Measurements from ENCODE around the gene MARVELD2. TPM values are rescaled to one million over a fixed set of nuclear protein-coding genes. Genes with fewer than 3 reads are reported as not detected.
A peak's percentile ranks its signal among the peaks of the same experiment; 100 is the strongest.

MARVELD2 gene
- total and polyA plus RNA-seq, 2 of the 13 experiments (the other 11 are each of a cell fraction or from before 2014, with no cell fraction given) = 11.1 to 15.4 TPM

GRCh38 chr5:69415584-69415958 is 655 bp downstream of the MARVELD2 start (continued):
- TF ChIP-seq HIC2 (CRISPR knock-in tag; IDR thresholded peaks at IDR 0.05; ENCODE audit: low read depth) = no peak
- no peak for TF ChIP-seq ZNF839 (CRISPR knock-in tag; IDR thresholded peaks at IDR 0.05; ENCODE audit: borderline replicate concordance)
- TF ChIP-seq MED8 (CRISPR knock-in tag; IDR thresholded peaks at IDR 0.05; ENCODE audit: insufficient replicate concordance) = no peak
- TF ChIP-seq XRCC5 (optimal IDR thresholded peaks at IDR 0.05; ENCODE audit: low read length) = no peak
- peak; percentile 76 for TF ChIP-seq YY1 (IDR thresholded peaks at IDR 0.05; ENCODE audit: insufficient read depth, insufficient replicate concordance, low read depth, low read length)
- no peak for TF ChIP-seq SSRP1 (CRISPR knock-in tag; IDR thresholded peaks at IDR 0.05)
- 0 out of 2 replicates have a peak, but pooled peaks have one; percentile 83 for TF ChIP-seq ZFP37 (CRISPR knock-in tag; IDR thresholded peaks at IDR 0.05; ENCODE audit: borderline replicate concordance)
- no peak for TF ChIP-seq TRAFD1 (CRISPR knock-in tag; IDR thresholded peaks at IDR 0.05; ENCODE audit: borderline replicate concordance)
- TF ChIP-seq POLR2A (IDR thresholded peaks at IDR 0.05; ENCODE audit: insufficient read depth in 1 of 2, low read depth in 2 of 2, low read length in 2 of 2) = no peak
- TF ChIP-seq SMAD1 (CRISPR knock-in tag; IDR thresholded peaks at IDR 0.05; ENCODE audit: borderline replicate concordance, low read depth) = 0 out of 2 replicates have a peak, but pooled peaks have one; percentile 34
- no peak for TF ChIP-seq CREBL2 (CRISPR knock-in tag; IDR thresholded peaks at IDR 0.05; ENCODE audit: borderline replicate concordance)
- peak; percentile 44; the same call in 1 of the 2 replicates for TF ChIP-seq KAT7 (CRISPR knock-in tag; IDR thresholded peaks at IDR 0.05; ENCODE audit: borderline replicate concordance)

Data from HepG2 (cell line).